PC-3 (cell line): ENCODE data around the gene ACO1. TPM values are rescaled to one million over a fixed set of nuclear protein-coding genes. Genes with fewer than 3 reads are reported as not detected.

Experiments used
- ATAC-seq: fragments of 200-7000 bp; cut with Tn5 transposase; 2 replicates; pipeline ENCODE4 v1.9.1; 2020; ENCODE audit warnings: mild to moderate bottlenecking, moderate library complexity
- BruUV-seq: library from RNA; stranded (reverse); fragments of 400-500 nt; replicated peaks from 2 replicates; lab custom pipeline; 2021; lab: Mats Ljungman, UMichigan
- CTCF ChIA-PET: fragments of 300-600 bp; sonication (Branson Sonifier 250); formaldehyde crosslinking; loops from one replicate; lab custom pipeline; 2022; ENCODE audit warnings: antibody characterized with exemption; lab: Charles Lee
- POLR2A ChIA-PET: fragments of 300-600 bp; sonication (Branson Sonifier 250); formaldehyde crosslinking; loops from one replicate; lab custom pipeline; 2022; ENCODE audit warnings: antibody characterized with exemption; ENCODE audit not compliant: unreplicated experiment; lab: Charles Lee
- DNase-seq: peaks from one replicate; pipeline ENCODE4 v3.0.0-alpha.2; 2015
- H2AFZ ChIP-seq: fragments of 300-600 bp; sonication (generic); 2 replicates; pipeline ENCODE4 v1.6.0; 2016; ENCODE audit warnings: antibody characterized with exemption, low read length
- H3F3A ChIP-seq: fragments of 300-600 bp; sonication (generic); one replicate; pipeline ENCODE4 v1.6.0; 2017; ENCODE audit warnings: antibody characterized with exemption, low read length, control low read depth, mild to moderate bottlenecking; ENCODE audit not compliant: unreplicated experiment
- H3K27ac ChIP-seq: fragments of 300-600 bp; sonication (generic); 2 replicates; pipeline ENCODE4 v1.5.1; 2016; ENCODE audit warnings: mild to moderate bottlenecking, low read length
- H3K27me3 ChIP-seq: fragments of 300-600 bp; sonication (generic); 2 replicates; pipeline ENCODE4 v1.6.1; 2016; ENCODE audit warnings: low read length, mixed read lengths
- H3K36me3 ChIP-seq: fragments of 300-600 bp; sonication (generic); 2 replicates; pipeline ENCODE4 v1.6.1; 2016; ENCODE audit warnings: low read depth, mixed run types, low read length, mixed read lengths
- H3K4me1 ChIP-seq: fragments of 300-600 bp; sonication (generic); 2 replicates; pipeline ENCODE4 v1.5.1; 2016; ENCODE audit warnings: low read length; ENCODE audit not compliant: insufficient read depth
- H3K4me2 ChIP-seq: fragments of 300-600 bp; sonication (generic); 2 replicates; pipeline ENCODE4 v1.6.0; 2016; ENCODE audit warnings: low read length
- H3K4me3 ChIP-seq: fragments of 300-600 bp; sonication (generic); 2 replicates; pipeline ENCODE4 v1.5.1; 2016; ENCODE audit warnings: mild to moderate bottlenecking, low read length, mixed read lengths
- H3K79me2 ChIP-seq: fragments of 300-600 bp; sonication (generic); 2 replicates; pipeline ENCODE4 v1.6.1; 2017; ENCODE audit warnings: low read length, mixed read lengths
- H3K9ac ChIP-seq: fragments of 300-600 bp; sonication (generic); 2 replicates; pipeline ENCODE4 v1.6.0; 2016; ENCODE audit warnings: mild to moderate bottlenecking, low read length
- H3K9me2 ChIP-seq: fragments of 300-600 bp; sonication (generic); replicated peaks from 2 replicates; pipeline ENCODE4 v1.6.1; 2016; ENCODE audit warnings: mixed run types, low read length, mixed read lengths
- H3K9me3 ChIP-seq: fragments of 300-600 bp; sonication (generic); 2 replicates; pipeline ENCODE4 v1.6.1; 2016; ENCODE audit warnings: low read length, mixed read lengths
- H4K20me1 ChIP-seq: fragments of 300-600 bp; sonication (generic); 2 replicates; pipeline ENCODE4 v1.6.1; 2016; ENCODE audit warnings: low read length, mixed read lengths
- EZH2 ChIP-seq: fragments of 300-600 bp; sonication (generic); IDR thresholded peaks from one replicate; pipeline ENCODE4 v1.6.1; 2017; ENCODE audit warnings: antibody characterized with exemption, mild to moderate bottlenecking, low read length; ENCODE audit not compliant: unreplicated experiment
- EZH2phosphoT487 ChIP-seq: fragments of 300-600 bp; sonication (generic); IDR thresholded peaks from 2 replicates; pipeline ENCODE4 v1.6.1; 2018; ENCODE audit warnings: mild to moderate bottlenecking, antibody characterized with exemption, low read length, borderline replicate concordance
- intact Hi-C: fragments of 100-400 bp; cut with micrococcal nuclease; formaldehyde crosslinking; loops from 2 replicates; pipeline ENCODE4 v1.9.0; 2023
- total RNA-seq: library from RNA; depleted of rRNA; stranded (reverse); fragments of >200 nt; gene quantifications from 2 replicates; pipeline ENCODE4 v1.2.3, GENCODE V29; 2014; rRNA removed
- TF ChIP-seq, protein P1 (sequence below): fragments of 300-600 bp; sonication (generic); conservative IDR thresholded peaks from 2 replicates; pipeline ENCODE4 v1.5.1; 2017; ENCODE audit warnings: antibody characterized with exemption, low read depth, mild to moderate bottlenecking, low read length

The ACO1 gene
- total RNA-seq, 1 experiment from 2014 or later = 26.0 TPM

GRCh38 chr9:32502464-32502863, 118.0 kb downstream of the ACO1 start:
- Histone ChIP-seq H3K4me2 (no peak overlapping the region), H3K79me2 (no peaks in the 10 kb centered on the region), H3K4me3 (no peak overlapping the region), H3F3A (no peaks in the 10 kb centered on the region), H3K9me2 (no peaks in the 10 kb centered on the region), H3K36me3 (peaks cover 8% of the 10 kb centered on the region), H3K9me3 (no peaks in the 10 kb centered on the region), H4K20me1 (no peaks in the 10 kb centered on the region), H2AFZ (0 out of 2 replicates have a peak overlapping the region, but pooled peaks have one; percentile 28), H3K4me1 (peaks cover 28% of the 10 kb centered on the region), H3K9ac (no peak overlapping the region), H3K27me3 (no peaks in the 10 kb centered on the region), H3K27ac (peak overlapping the region; percentile 82)
- TF ChIP-seq EZH2phosphoT487 = no peak
- TF ChIP-seq, protein P1, sequence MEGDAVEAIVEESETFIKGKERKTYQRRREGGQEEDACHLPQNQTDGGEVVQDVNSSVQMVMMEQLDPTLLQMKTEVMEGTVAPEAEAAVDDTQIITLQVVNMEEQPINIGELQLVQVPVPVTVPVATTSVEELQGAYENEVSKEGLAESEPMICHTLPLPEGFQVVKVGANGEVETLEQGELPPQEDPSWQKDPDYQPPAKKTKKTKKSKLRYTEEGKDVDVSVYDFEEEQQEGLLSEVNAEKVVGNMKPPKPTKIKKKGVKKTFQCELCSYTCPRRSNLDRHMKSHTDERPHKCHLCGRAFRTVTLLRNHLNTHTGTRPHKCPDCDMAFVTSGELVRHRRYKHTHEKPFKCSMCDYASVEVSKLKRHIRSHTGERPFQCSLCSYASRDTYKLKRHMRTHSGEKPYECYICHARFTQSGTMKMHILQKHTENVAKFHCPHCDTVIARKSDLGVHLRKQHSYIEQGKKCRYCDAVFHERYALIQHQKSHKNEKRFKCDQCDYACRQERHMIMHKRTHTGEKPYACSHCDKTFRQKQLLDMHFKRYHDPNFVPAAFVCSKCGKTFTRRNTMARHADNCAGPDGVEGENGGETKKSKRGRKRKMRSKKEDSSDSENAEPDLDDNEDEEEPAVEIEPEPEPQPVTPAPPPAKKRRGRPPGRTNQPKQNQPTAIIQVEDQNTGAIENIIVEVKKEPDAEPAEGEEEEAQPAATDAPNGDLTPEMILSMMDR = no peak
- no peak for TF ChIP-seq EZH2
- DNase-seq = peak; percentile 86
- peak; percentile 87 for ATAC-seq
- ChIA-PET POLR2A (no interaction called here), CTCF (no interaction called here)
- intact Hi-C loops = no loop called here
- no TSS peak for BruUV-seq

DNA sequence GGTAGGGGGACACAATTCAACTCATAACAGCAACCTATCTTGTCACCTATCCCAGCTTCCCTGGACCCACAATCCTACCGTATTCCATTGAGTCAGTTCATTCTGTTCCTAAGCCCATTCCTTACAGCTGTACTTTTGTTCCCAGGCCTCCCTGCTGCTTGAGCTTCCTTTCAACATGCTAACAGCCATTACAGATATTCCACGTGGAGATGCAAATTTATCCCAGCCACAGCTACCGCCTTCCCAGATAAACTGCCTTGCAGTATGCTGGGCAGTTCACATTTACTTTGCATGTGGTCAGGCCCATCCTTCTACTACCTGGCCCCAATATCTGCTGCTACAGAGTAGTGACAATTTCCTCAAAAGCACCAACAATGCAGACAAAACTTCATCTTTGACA, 118.6 kb downstream of the ACO1 start:
- no TSS peak for BruUV-seq
- DNase-seq (no peak), ATAC-seq (no peak)
- POLR2A ChIA-PET = no interaction called here
- Histone ChIP-seq H3K36me3 (peaks cover 8% of the 10 kb centered on the region), H3K9me3 (no peaks in the 10 kb centered on the region), H3K27ac (peak overlapping the region; percentile 82), H3K9me2 (no peaks in the 10 kb centered on the region), H3K9ac (no peak overlapping the region), H2AFZ (0 out of 2 replicates have a peak overlapping the region, but pooled peaks have one; percentile 28), H4K20me1 (no peaks in the 10 kb centered on the region), H3F3A (no peaks in the 10 kb centered on the region), H3K27me3 (no peaks in the 10 kb centered on the region), H3K4me1 (peaks cover 28% of the 10 kb centered on the region), H3K4me3 (no peak overlapping the region), H3K4me2 (no peak overlapping the region), H3K79me2 (no peaks in the 10 kb centered on the region)
- CTCF ChIA-PET = no interaction called here
- intact Hi-C loops = no loop called here
- TF ChIP-seq EZH2phosphoT487 (no peak), EZH2 (no peak)
- TF ChIP-seq, protein P1 = no peak

Other genes with a start within 250 kb of the ACO1 start
- 2.6 and 5.4 TPM in 2 replicates for gene RIGI, start 141.6 kb downstream of the ACO1 start, total RNA-seq
- 0.98 and 3.0 TPM in 2 replicates for gene SMIM27, start 167.7 kb downstream of the ACO1 start, total RNA-seq
- gene TOPORS, start 167.9 kb downstream of the ACO1 start, total RNA-seq = 11.2 and 11.4 TPM in 2 replicates
- gene NDUFB6, start 188.5 kb downstream of the ACO1 start, total RNA-seq = 83.9 and 86.4 TPM in 2 replicates